Adrenal gland (tissue), 12 donors: ENCODE data around the gene CDHR5. TPM values are rescaled to one million over a fixed set of nuclear protein-coding genes. Genes with fewer than 3 reads are reported as not detected.

Experiments used
- DNase-seq, 7 donors: peaks; one replicate each; pipeline ENCODE4 v3.0.0-alpha.2; 2019 to 2020
- H3K27ac ChIP-seq, 5 donors: fragments of 200-600 bp; sonication (generic) in 4 of 5; 1 replicate in 3 of 5; 2 replicates in 2 of 5; pipeline versions ENCODE4 v1.5.1 to v1.8.0; 2016 to 2020; ENCODE audit warnings: mild to moderate bottlenecking in 1 of 5
- H3K27me3 ChIP-seq: fragments of 200-600 bp; 2 replicates; pipeline ENCODE4 v1.8.0; 2021
- H3K36me3 ChIP-seq, 2 donors: fragments of 200-600 bp; replicated peaks in 1 of 2; 1 replicate in 1 of 2; 2 replicates in 1 of 2; pipeline versions ENCODE4 v1.5.1 to v1.8.0; 2018 to 2022
- H3K4me1 ChIP-seq, 2 donors: fragments of 200-600 bp; replicated peaks in 1 of 2; 1 replicate in 1 of 2; 2 replicates in 1 of 2; pipeline versions ENCODE4 v1.5.1 to v1.8.0; 2018 to 2021
- H3K4me3 ChIP-seq, 4 donors: fragments of 200-600 bp; sonication (generic) in 3 of 4; one replicate each; pipeline ENCODE4 v1.5.1; 2016 to 2018
- H3K9me3 ChIP-seq, 3 donors: fragments of 200-600 bp; sonication (generic) in 1 of 3; replicated peaks in 1 of 3; 1 replicate in 2 of 3; 2 replicates in 1 of 3; pipeline versions ENCODE4 v1.5.1 to v1.8.0; 2016 to 2021
- CTCF ChIP-seq, 6 experiments: fragments of 450-650 bp in 4 of 6; fragments of 200-600 bp in 2 of 6; sonication (generic) in 1 of 6; IDR thresholded peaks; 1 replicate in 5 of 6; 2 replicates in 1 of 6; pipeline versions ENCODE4 v1.5.1 to v1.8.0; 2016 to 2021; ENCODE audit warnings: antibody characterized with exemption in 6 of 6, mild to moderate bottlenecking in 2 of 6, moderate library complexity in 1 of 6
- POLR2A ChIP-seq, 2 donors: fragments of 450-650 bp; IDR thresholded peaks; one replicate each; pipeline ENCODE4 v1.6.1; 2017; ENCODE audit warnings: antibody characterized with exemption in 2 of 2, mild to moderate bottlenecking in 2 of 2, moderate library complexity in 1 of 2
- WGBS, 4 donors: extraction: QIAGEN DNeasy Blood & Tissue Kit in 2 of 4; methylation state at CpG; one replicate each; pipeline versions ENCODE4 v1.1.5 to v1.1.7; 2013 to 2017; 5-methylcytosine and 5-hydroxymethylcytosine counted together
- intact Hi-C, 2 donors: fragments of 100-400 bp; cut with DNase I; formaldehyde crosslinking; loops; one replicate each; pipeline versions ENCODE4 v1.14.1 to v1.15.0; 2022 to 2023
- polyA plus RNA-seq, 3 donors: library from polyadenylated mRNA; stranded (reverse); fragments of 200-250 nt in 2 of 3; fragments of 350-450 nt in 1 of 3; fragmentation: Illumina TruSeq in 1 of 3; extraction: RNeasy Lipid Tissue Mini Kit (QIAGEN cat#74804) in 1 of 3; gene quantifications; one replicate each; pipeline ENCODE4 v1.2.3, GENCODE V29; 2013 to 2014
- total RNA-seq, 9 donors: library from RNA; depleted of rRNA in 4 of 9; stranded (reverse); fragments of >200 nt in 4 of 9; fragments of 120-200 nt in 1 of 9; fragmentation: NEBNext Ultra II Directional in 1 of 9; extraction: Animal tissue kit (Norgen Biotek cat#: 25700) in 1 of 9; gene quantifications; one replicate each; pipeline versions ENCODE4 v1.1.0 to v1.2.4, GENCODE V29; 2013 to 2023
- donor health status: healthy with polysubstance abuse.
- donor health status: Bipolar disorder and iron deficiency.
- donor health status: DM: yes; HTN: yes; CAD: no.
- donor health status: DM: no; HTN: no; CAD: no.
- donor health status: DM: no; HTN: no; CAD: no.
- donor health status: DM: yes; HTN: yes; CAD: no.

Gene CDHR5
- total and polyA plus RNA-seq, 12 donors: 0.31 to 5.2 (median 0.93) TPM; not detected in 1

- peak in 6 of 7 donors; percentile 67 to 82 (median 77) for DNase-seq
Measured at GRCh38 chr11:607971-608659, 16.6 kb downstream of the CDHR5 start.

DNA sequence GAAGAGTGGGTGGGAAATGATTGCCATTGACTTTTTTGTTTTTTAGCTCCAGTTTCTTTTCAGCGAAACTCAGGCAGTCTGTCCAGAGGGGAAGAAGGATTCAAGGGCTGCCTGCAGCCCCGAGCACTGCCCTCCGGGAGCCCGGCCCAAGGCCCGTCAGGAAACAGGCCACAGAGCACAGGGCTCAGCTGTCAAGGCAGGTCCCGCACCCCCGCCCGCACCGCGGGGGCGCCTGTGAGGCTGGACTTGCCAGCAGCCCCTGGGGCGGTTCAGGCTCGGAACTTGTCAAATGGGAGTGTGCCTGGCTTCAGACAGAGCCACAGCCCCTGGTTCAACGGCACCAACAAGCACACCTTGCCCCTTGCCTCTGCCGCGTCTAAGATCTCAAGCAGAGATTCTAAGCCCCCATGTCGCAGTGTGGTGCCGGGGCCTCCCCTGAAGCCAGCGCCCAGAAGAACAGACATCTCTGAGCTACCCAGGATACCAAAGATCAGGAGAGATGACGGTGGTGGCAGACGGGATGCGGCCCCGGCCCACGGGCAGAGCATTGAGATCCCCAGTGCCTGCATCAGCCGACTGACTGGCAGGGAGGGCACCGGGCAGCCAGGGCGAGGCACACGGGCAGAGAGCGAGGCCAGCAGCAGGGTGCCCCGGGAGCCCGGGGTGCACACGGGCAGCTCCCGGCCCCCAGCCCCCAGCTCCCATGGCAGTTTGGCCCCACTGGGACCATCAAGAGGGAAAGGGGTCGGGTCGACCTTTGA, 17.6 kb downstream of the CDHR5 start:
- peaks cover 0 to 10% of the 10 kb centered on the region in 2 donors for H3K4me1 ChIP-seq
- no peak for DNase-seq
- peak overlapping the region in 1 of 5 donors; percentile 57 for H3K27ac ChIP-seq
- H3K27me3 ChIP-seq: no peaks in the 10 kb centered on the region
- intact Hi-C loops: no loop called here
- H3K9me3 ChIP-seq: no peaks in the 10 kb centered on the region
- 89 to 95% (median 91%) methylated on average over 34 to 35 of the region's 35 CpGs for WGBS, 4 donors
- H3K36me3 ChIP-seq: peaks cover 0 to 98% of the 10 kb centered on the region in 2 donors
- H3K4me3 ChIP-seq: no peak overlapping the region
- TF ChIP-seq POLR2A (IDR thresholded peaks at IDR 0.05) (no peak), CTCF (IDR thresholded peaks at IDR 0.05) (no peak)

More at GRCh38 chr11:607971-608659, 16.6 kb downstream of the CDHR5 start:
- Histone ChIP-seq H3K9me3 (no peaks in the 10 kb centered on the region), H3K36me3 (peaks cover 0 to 99% of the 10 kb centered on the region in 2 donors), H3K27ac (peak overlapping the region in 2 of 5 donors; percentile 45 to 57), H3K4me1 (peaks cover 0 to 10% of the 10 kb centered on the region in 2 donors), H3K27me3 (no peaks in the 10 kb centered on the region), H3K4me3 (no peak overlapping the region)
- TF ChIP-seq POLR2A (IDR thresholded peaks at IDR 0.05) (no peak), CTCF (IDR thresholded peaks at IDR 0.05) (peak in 1 of 6 experiments; percentile 17)
- WGBS, 4 donors: 59 to 65% (median 60%) methylated on average over 20 to 45 of the region's 45 CpGs
- intact Hi-C loops: no loop called here

- Histone ChIP-seq H3K4me3 (no peak overlapping the region), H3K4me1 (peaks cover 0 to 10% of the 10 kb centered on the region in 2 donors), H3K27me3 (no peaks in the 10 kb centered on the region), H3K27ac (peak overlapping the region in 2 of 5 donors; percentile 8 to 57), H3K9me3 (no peaks in the 10 kb centered on the region), H3K36me3 (peaks cover 0 to 98% of the 10 kb centered on the region in 2 donors)
- WGBS, 4 donors: 56 to 80% (median 68%) methylated on average over 1 to 19 of the region's 19 CpGs
- DNase-seq: peak; percentile 62 to 94 (median 71)
- TF ChIP-seq CTCF (IDR thresholded peaks at IDR 0.05): no peak
- no peak for TF ChIP-seq POLR2A (IDR thresholded peaks at IDR 0.05)
- intact Hi-C loops: no loop called here
Measured at GRCh38 chr11:606245-606644, 18.5 kb downstream of the CDHR5 start.
